ENCODE data around the gene UBAC1. TPM values are rescaled to one million over a fixed set of nuclear protein-coding genes. Genes with fewer than 3 reads are reported as not detected.

UBAC1 gene
- total RNA-seq, 1 experiment from 2014 or later = 54.8 TPM

- H4K20me1 ChIP-seq (ENCODE audit: insufficient read depth) = no peaks in the 10 kb centered on the region
- H3K4me3 ChIP-seq (replicated peaks in 1 of 2; ENCODE audit: low read depth in 1 of 2, low read length in 2 of 2) = no peak overlapping the region
- no peaks in the 10 kb centered on the region for H3K9me2 ChIP-seq (ENCODE audit: insufficient read depth)
- DNase-seq (ENCODE audit: low read depth, low spot score) (no peak), ATAC-seq (peak; percentile 25; the same call in 1 of the 2 replicates)
- CTCF ChIA-PET = no interaction called here
- no peaks in the 10 kb centered on the region for H3K79me2 ChIP-seq (ENCODE audit: insufficient read depth, low read length)
- no peak overlapping the region for H3K4me2 ChIP-seq (ENCODE audit: low read length)
- H3K4me1 ChIP-seq (ENCODE audit: control insufficient read depth in 1 of 2, insufficient read depth in 2 of 2, low read length in 2 of 2) = peaks cover 4 to 9% of the 10 kb centered on the region in 2 experiments
- H3K27me3 ChIP-seq (ENCODE audit: insufficient read depth, low read length) = no peaks in the 10 kb centered on the region
- H3K9ac ChIP-seq (ENCODE audit: low read length) = no peak overlapping the region
- RAD21 ChIA-PET (ENCODE audit: low non-redundant PET in 1 of 2, low total read pairs in 2 of 2, uncharacterized antibody in 2 of 2, unreplicated experiment in 2 of 2) = no interaction called here
- H3K27ac ChIP-seq (ENCODE audit: low read depth, low read length) = no peak overlapping the region
- H3K9me3 ChIP-seq (ENCODE audit: control insufficient read depth in 1 of 2, insufficient read depth in 1 of 2, low read depth in 1 of 2, low read length in 2 of 2) = peaks cover 1 to 3% of the 10 kb centered on the region in 2 experiments; a peak in 2 of 4 replicates
- BruUV-seq (replicated peaks) = no TSS peak
- TF ChIP-seq ELF1 (IDR thresholded peaks at IDR 0.05; ENCODE audit: borderline replicate concordance, low read depth) = no peak
- TF ChIP-seq EGR1 (IDR thresholded peaks at IDR 0.05; ENCODE audit: low read depth) = no peak
- no peak for TF ChIP-seq ATF3 (IDR thresholded peaks at IDR 0.05)
- TF ChIP-seq, protein P1, sequence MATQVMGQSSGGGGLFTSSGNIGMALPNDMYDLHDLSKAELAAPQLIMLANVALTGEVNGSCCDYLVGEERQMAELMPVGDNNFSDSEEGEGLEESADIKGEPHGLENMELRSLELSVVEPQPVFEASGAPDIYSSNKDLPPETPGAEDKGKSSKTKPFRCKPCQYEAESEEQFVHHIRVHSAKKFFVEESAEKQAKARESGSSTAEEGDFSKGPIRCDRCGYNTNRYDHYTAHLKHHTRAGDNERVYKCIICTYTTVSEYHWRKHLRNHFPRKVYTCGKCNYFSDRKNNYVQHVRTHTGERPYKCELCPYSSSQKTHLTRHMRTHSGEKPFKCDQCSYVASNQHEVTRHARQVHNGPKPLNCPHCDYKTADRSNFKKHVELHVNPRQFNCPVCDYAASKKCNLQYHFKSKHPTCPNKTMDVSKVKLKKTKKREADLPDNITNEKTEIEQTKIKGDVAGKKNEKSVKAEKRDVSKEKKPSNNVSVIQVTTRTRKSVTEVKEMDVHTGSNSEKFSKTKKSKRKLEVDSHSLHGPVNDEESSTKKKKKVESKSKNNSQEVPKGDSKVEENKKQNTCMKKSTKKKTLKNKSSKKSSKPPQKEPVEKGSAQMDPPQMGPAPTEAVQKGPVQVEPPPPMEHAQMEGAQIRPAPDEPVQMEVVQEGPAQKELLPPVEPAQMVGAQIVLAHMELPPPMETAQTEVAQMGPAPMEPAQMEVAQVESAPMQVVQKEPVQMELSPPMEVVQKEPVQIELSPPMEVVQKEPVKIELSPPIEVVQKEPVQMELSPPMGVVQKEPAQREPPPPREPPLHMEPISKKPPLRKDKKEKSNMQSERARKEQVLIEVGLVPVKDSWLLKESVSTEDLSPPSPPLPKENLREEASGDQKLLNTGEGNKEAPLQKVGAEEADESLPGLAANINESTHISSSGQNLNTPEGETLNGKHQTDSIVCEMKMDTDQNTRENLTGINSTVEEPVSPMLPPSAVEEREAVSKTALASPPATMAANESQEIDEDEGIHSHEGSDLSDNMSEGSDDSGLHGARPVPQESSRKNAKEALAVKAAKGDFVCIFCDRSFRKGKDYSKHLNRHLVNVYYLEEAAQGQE (IDR thresholded peaks at IDR 0.05; ENCODE audit: low read depth) = no peak
- POLR2A ChIA-PET = no interaction called here
- peaks cover 0 to 3% of the 10 kb centered on the region in 2 experiments; a peak in 2 of 4 replicates for H3K36me3 ChIP-seq (ENCODE audit: control insufficient read depth in 1 of 2, insufficient read depth in 2 of 2, low read length in 2 of 2)
- intact Hi-C loops (cut with micrococcal nuclease) = no loop called here
- H2AFZ ChIP-seq (ENCODE audit: low read depth, low read length, poor library complexity, severe bottlenecking) = no peak overlapping the region
Observed at GRCh38 chr9:135920973-135921585, 40.1 kb downstream of the UBAC1 start.
